HepG2 (cell line): ENCODE measurements around the gene QPCT. TPM values are rescaled to one million over a fixed set of nuclear protein-coding genes. Genes with fewer than 3 reads are reported as not detected.

Experiments
- ATF4 ChIP-seq, 2 experiments: fragments of 450-650 bp in 1 of 2; sonication (generic) in 1 of 2; formaldehyde crosslinking; IDR thresholded peaks; 2 replicates each; pipeline versions ENCODE4 v1.5.0 to v1.8.0; 2020 to 2022; ENCODE audit warnings: mild to moderate bottlenecking in 1 of 2, missing genetic modification reagents in 1 of 2
- DRAP1 ChIP-seq: IDR thresholded peaks from 2 replicates; pipeline ENCODE4 v1.6.1; 2016; ENCODE audit warnings: missing genetic modification reagents, missing compliant biosample characterization
- GTF3A ChIP-seq: sonication (generic); formaldehyde crosslinking; conservative IDR thresholded peaks from 2 replicates; pipeline ENCODE4 v1.4.0; 2020; ENCODE audit warnings: mild to moderate bottlenecking, missing genetic modification reagents
- NR2F1 ChIP-seq, 2 experiments: fragments of 450-650 bp in 1 of 2; formaldehyde crosslinking in 1 of 2; IDR thresholded peaks; 2 replicates each; pipeline versions ENCODE4 v1.5.0 to v1.6.1; 2016 to 2020; ENCODE audit warnings: mild to moderate bottlenecking in 1 of 2, missing compliant biosample characterization in 1 of 2, missing genetic modification reagents in 1 of 2, moderate library complexity in 1 of 2
- PRDM10 ChIP-seq: sonication (generic); formaldehyde crosslinking; IDR thresholded peaks from 2 replicates; pipeline ENCODE4 v1.4.0; 2020; ENCODE audit warnings: low read depth, missing genetic modification reagents
- TOE1 ChIP-seq: sonication (generic); formaldehyde crosslinking; IDR thresholded peaks from 2 replicates; pipeline ENCODE4 v1.4.0; 2020; ENCODE audit warnings: mild to moderate bottlenecking, missing genetic modification reagents
- ZMYM3 ChIP-seq: sonication (generic); formaldehyde crosslinking; IDR thresholded peaks from 2 replicates; pipeline ENCODE4 v1.5.1; 2020; ENCODE audit warnings: mild to moderate bottlenecking, missing genetic modification reagents
- ZNF224 ChIP-seq: sonication (generic); formaldehyde crosslinking; IDR thresholded peaks from 2 replicates; pipeline ENCODE4 v1.5.0; 2020; ENCODE audit warnings: mild to moderate bottlenecking, missing genetic modification reagents
- ZNF839 ChIP-seq: sonication (generic); formaldehyde crosslinking; IDR thresholded peaks from 2 replicates; pipeline ENCODE4 v1.4.0; 2020; ENCODE audit warnings: missing genetic modification reagents, mild to moderate bottlenecking, borderline replicate concordance
- polyA plus RNA-seq, 8 experiments: library from polyadenylated mRNA; depleted of rRNA in 3 of 8; stranded (reverse) in 7 of 8; unstranded in 1 of 8; fragments of >200 nt; fragmentation: Illumina TruSeq in 4 of 8; extraction: Trizol in 4 of 8; gene quantifications; 2 replicates each; pipeline versions ENCODE4 v1.2.1 to v1.2.3, GENCODE V29; 2011 to 2016; ENCODE audit warnings: low read depth in 4 of 8, missing spikeins in 1 of 8, mixed read lengths in 1 of 8; ENCODE audit not compliant: insufficient read depth in 1 of 8
- total RNA-seq, 5 experiments: library from RNA; depleted of rRNA; stranded (reverse); fragments of >200 nt; fragmentation: Illumina TruSeq; extraction: Trizol; gene quantifications; 2 replicates each; pipeline ENCODE4 v1.2.3, GENCODE V29; 2016; ENCODE audit warnings: low read depth in 1 of 5

QPCT gene
- total and polyA plus RNA-seq, 2 of the 13 experiments (the other 11 are each of a cell fraction or from before 2014, with no cell fraction given), result 0.77 to 1.2 TPM

- no peak for TF ChIP-seq ATF4 (CRISPR knock-in tag; IDR thresholded peaks at IDR 0.05)
- TF ChIP-seq NR2F1 (CRISPR knock-in tag; IDR thresholded peaks at IDR 0.05), result no peak
- TF ChIP-seq TOE1 (CRISPR knock-in tag), result no peak
- no peak for TF ChIP-seq DRAP1 (CRISPR knock-in tag)
- no peak for TF ChIP-seq GTF3A (CRISPR knock-in tag)
- no peak for TF ChIP-seq ZNF839 (CRISPR knock-in tag)
- TF ChIP-seq PRDM10 (CRISPR knock-in tag), result no peak
- TF ChIP-seq ZNF224 (CRISPR knock-in tag), result no peak
- TF ChIP-seq ZMYM3 (CRISPR knock-in tag), result no peak
These were observed 48.9 kb upstream of the QPCT start (continued) for GRCh38 chr2:37295469-37296073.
